Astrocyte (in vitro differentiated cells and primary cell): ENCODE results near the gene C9orf50.

Experiments
- CTCF ChIP-seq: IDR thresholded peaks from 2 replicates; pipeline ENCODE4 v1.5.1; 2011; ENCODE audit warnings: low read depth, mild to moderate bottlenecking, inconsistent platforms, low read length, moderate library complexity; ENCODE audit not compliant: insufficient read depth
- EZH2 ChIP-seq: IDR thresholded peaks from 2 replicates; pipeline ENCODE4 v1.6.1; 2012; ENCODE audit warnings: mild to moderate bottlenecking, low read length, inconsistent platforms; ENCODE audit not compliant: insufficient read depth

- TF ChIP-seq CTCF: no peak
- no peak for TF ChIP-seq EZH2
Observed at GRCh38 chr9:129601082-129601674, 19.7 kb downstream of the C9orf50 start.
